NB4 (cell line): Measurements from ENCODE around the gene ROPN1L.

Source experiments
- DNase-seq: peaks from one replicate; pipeline ENCODE4 v3.0.0; 2010; ENCODE audit warnings: low read depth
- H3K4me3 ChIP-seq: one replicate; pipeline ENCODE4 v1.5.1; 2011; ENCODE audit warnings: mild to moderate bottlenecking, low read depth, low read length, moderate library complexity
- MYC ChIP-seq: IDR thresholded peaks from 2 replicates; pipeline ENCODE4 v1.6.1; 2011; ENCODE audit warnings: low read depth, low read length
- POLR2A ChIP-seq: IDR thresholded peaks from 2 replicates; pipeline ENCODE4 v1.6.1; 2011; ENCODE audit warnings: mild to moderate bottlenecking; ENCODE audit not compliant: insufficient read length; ENCODE audit errors: extremely low read depth
- TF ChIP-seq, protein P1 (sequence below): IDR thresholded peaks from 2 replicates; pipeline ENCODE4 v1.6.1; 2011; ENCODE audit warnings: low read depth, low read length
- TF ChIP-seq, protein P2 (sequence below): IDR thresholded peaks from one replicate; pipeline ENCODE4 v1.5.1; 2012; ENCODE audit warnings: low read depth, low read length

ROPN1L gene

GRCh38 chr5:10411336-10411735 lies 30.3 kb upstream of the ROPN1L start:
- H3K4me3 ChIP-seq, result no peak overlapping the region
- DNase-seq, result no peak
- no peak for TF ChIP-seq POLR2A
- TF ChIP-seq, protein P1, sequence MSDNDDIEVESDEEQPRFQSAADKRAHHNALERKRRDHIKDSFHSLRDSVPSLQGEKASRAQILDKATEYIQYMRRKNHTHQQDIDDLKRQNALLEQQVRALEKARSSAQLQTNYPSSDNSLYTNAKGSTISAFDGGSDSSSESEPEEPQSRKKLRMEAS, result no peak
- TF ChIP-seq MYC, result no peak
- TF ChIP-seq, protein P2, sequence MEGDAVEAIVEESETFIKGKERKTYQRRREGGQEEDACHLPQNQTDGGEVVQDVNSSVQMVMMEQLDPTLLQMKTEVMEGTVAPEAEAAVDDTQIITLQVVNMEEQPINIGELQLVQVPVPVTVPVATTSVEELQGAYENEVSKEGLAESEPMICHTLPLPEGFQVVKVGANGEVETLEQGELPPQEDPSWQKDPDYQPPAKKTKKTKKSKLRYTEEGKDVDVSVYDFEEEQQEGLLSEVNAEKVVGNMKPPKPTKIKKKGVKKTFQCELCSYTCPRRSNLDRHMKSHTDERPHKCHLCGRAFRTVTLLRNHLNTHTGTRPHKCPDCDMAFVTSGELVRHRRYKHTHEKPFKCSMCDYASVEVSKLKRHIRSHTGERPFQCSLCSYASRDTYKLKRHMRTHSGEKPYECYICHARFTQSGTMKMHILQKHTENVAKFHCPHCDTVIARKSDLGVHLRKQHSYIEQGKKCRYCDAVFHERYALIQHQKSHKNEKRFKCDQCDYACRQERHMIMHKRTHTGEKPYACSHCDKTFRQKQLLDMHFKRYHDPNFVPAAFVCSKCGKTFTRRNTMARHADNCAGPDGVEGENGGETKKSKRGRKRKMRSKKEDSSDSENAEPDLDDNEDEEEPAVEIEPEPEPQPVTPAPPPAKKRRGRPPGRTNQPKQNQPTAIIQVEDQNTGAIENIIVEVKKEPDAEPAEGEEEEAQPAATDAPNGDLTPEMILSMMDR, result no peak

GRCh38 chr5:10416868-10417267 lies 24.8 kb upstream of the ROPN1L start:
- TF ChIP-seq, protein P2, result no peak
- no peak for TF ChIP-seq POLR2A
- TF ChIP-seq, protein P1, result no peak
- no peak for TF ChIP-seq MYC
- DNase-seq, result no peak
- H3K4me3 ChIP-seq, result no peak overlapping the region

GRCh38 chr5:10418654-10419345 lies 22.9 kb upstream of the ROPN1L start:
- H3K4me3 ChIP-seq, result no peak overlapping the region
- DNase-seq, result no peak
- TF ChIP-seq, protein P2, result no peak
- TF ChIP-seq POLR2A (no peak), MYC (no peak)
- TF ChIP-seq, protein P1, result no peak

- TF ChIP-seq POLR2A (no peak), MYC (no peak)
- TF ChIP-seq, protein P2, result no peak
- TF ChIP-seq, protein P1, result no peak
- DNase-seq, result peak; percentile 24
These were observed 21.2 kb upstream of the ROPN1L start for GRCh38 chr5:10420468-10420867.

GRCh38 chr5:10420932-10421331 lies 20.7 kb upstream of the ROPN1L start:
- TF ChIP-seq, protein P2, result no peak
- TF ChIP-seq, protein P1, result no peak
- TF ChIP-seq MYC, result no peak
- TF ChIP-seq POLR2A, result no peak
- no peak overlapping the region for H3K4me3 ChIP-seq
- peak; percentile 15 for DNase-seq

More at GRCh38 chr5:10420468-10420867, 21.2 kb upstream of the ROPN1L start:
- H3K4me3 ChIP-seq, result no peak overlapping the region
